H4 (cell line): ENCODE measurements around the gene EOGT. TPM values are rescaled to one million over a fixed set of nuclear protein-coding genes. Genes with fewer than 3 reads are reported as not detected.
A peak's percentile ranks its signal among the peaks of the same experiment; 100 is the strongest.

Experiments
- DNase-seq: peaks from one replicate; pipeline ENCODE4 v3.0.0-alpha.2; 2015; ENCODE audit warnings: low spot score
- total RNA-seq: library from RNA; depleted of rRNA; stranded (reverse); fragments of >200 nt; shearing (Covaris generic); gene quantifications from 2 replicates; pipeline ENCODE4 v1.2.3, GENCODE V29; 2014; rRNA removed

The EOGT gene
- total RNA-seq, result 11.5 and 14.2 TPM in 2 replicates

GRCh38 chr3:69013253-69014021 lies at the start of gene EOGT:
Gene EOGT (minus strand): TSS chr3:69013684. CDS start chr3:69009846, 3,838 bp downstream.
- peak; percentile 56 for DNase-seq

- no peak for DNase-seq
Measured at GRCh38 chr3:69059688-69060087, 46.2 kb upstream of the EOGT start.

- DNase-seq, result no peak
Measured at GRCh38 chr3:69058947-69059224, 45.4 kb upstream of the EOGT start.

- DNase-seq, result no peak
Measured at GRCh38 chr3:69058180-69058946, 44.9 kb upstream of the EOGT start.

GRCh38 chr3:69052472-69052898 lies 39.0 kb upstream of the EOGT start:
- DNase-seq, result no peak

GRCh38 chr3:69051756-69052471 lies 38.4 kb upstream of the EOGT start, which contains the start of gene TMF1:
Gene TMF1 (minus strand): TSS chr3:69052333. CDS start chr3:69052086, 247 bp downstream.
- peak; percentile 97 for DNase-seq

- DNase-seq, result no peak
Measured at GRCh38 chr3:69048990-69049389, 35.5 kb upstream of the EOGT start.

GRCh38 chr3:69044608-69045007 lies 31.1 kb upstream of the EOGT start:
- no peak for DNase-seq

- DNase-seq, result no peak
Measured at GRCh38 chr3:69033470-69033869, 20.0 kb upstream of the EOGT start.

- no peak for DNase-seq
Measured at GRCh38 chr3:69032737-69033136, 19.3 kb upstream of the EOGT start.

- DNase-seq, result no peak
Measured at GRCh38 chr3:69032142-69032541, 18.7 kb upstream of the EOGT start.

- DNase-seq, result no peak
Measured at GRCh38 chr3:69031635-69032034, 18.2 kb upstream of the EOGT start.

- DNase-seq, result no peak
Measured at GRCh38 chr3:69020857-69021256, 7.4 kb upstream of the EOGT start.

GRCh38 chr3:69020424-69020823 lies 6.9 kb upstream of the EOGT start:
- no peak for DNase-seq

- DNase-seq, result no peak
Measured at GRCh38 chr3:69016901-69017300, 3.4 kb upstream of the EOGT start.

GRCh38 chr3:69016102-69016501 lies 2.6 kb upstream of the EOGT start:
- DNase-seq, result no peak

GRCh38 chr3:69014022-69014580 lies 617 bp upstream of the EOGT start:
- no peak for DNase-seq

GRCh38 chr3:69012800-69013252 lies 658 bp downstream of the EOGT start:
- DNase-seq, result no peak

- no peak for DNase-seq
Measured at GRCh38 chr3:69012100-69012799, 1.2 kb downstream of the EOGT start.

- no peak for DNase-seq
Measured at GRCh38 chr3:69011096-69011730, 2.3 kb downstream of the EOGT start.
